ENCODE measurements around the gene NECTIN2.

DNA sequence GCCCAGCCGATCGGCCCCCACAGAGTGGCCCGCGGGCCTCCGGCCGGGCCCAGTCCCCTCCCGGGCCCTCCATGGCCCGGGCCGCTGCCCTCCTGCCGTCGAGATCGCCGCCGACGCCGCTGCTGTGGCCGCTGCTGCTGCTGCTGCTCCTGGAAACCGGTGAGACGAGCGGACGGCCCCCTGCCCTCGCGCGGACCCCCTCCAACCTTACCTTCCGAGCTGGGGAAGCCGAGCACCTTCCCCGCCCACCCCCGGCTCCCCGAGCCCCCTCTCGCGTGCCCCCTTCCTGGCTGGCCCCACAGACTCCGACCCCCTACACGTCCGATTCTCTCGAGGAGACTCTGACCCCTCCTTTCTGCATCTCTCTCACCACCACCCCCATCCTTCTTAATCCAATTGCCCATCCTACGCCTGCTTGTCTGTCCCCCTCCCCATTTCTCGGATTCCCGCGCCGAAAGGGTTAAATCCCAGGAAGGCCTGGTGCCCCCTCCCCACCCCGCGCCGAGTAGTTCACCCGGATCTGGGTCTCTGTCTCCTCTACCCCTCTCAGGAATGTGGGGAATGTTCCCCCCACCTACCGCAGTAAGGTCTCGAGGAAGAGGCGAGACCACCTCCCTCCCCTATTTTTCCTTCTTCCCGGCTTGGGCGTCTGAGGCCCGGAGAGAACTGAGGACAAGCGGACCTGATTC is 502 bp downstream of the NECTIN2 start:
- TF ChIP-seq, protein P1, sequence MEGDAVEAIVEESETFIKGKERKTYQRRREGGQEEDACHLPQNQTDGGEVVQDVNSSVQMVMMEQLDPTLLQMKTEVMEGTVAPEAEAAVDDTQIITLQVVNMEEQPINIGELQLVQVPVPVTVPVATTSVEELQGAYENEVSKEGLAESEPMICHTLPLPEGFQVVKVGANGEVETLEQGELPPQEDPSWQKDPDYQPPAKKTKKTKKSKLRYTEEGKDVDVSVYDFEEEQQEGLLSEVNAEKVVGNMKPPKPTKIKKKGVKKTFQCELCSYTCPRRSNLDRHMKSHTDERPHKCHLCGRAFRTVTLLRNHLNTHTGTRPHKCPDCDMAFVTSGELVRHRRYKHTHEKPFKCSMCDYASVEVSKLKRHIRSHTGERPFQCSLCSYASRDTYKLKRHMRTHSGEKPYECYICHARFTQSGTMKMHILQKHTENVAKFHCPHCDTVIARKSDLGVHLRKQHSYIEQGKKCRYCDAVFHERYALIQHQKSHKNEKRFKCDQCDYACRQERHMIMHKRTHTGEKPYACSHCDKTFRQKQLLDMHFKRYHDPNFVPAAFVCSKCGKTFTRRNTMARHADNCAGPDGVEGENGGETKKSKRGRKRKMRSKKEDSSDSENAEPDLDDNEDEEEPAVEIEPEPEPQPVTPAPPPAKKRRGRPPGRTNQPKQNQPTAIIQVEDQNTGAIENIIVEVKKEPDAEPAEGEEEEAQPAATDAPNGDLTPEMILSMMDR (IDR thresholded peaks at IDR 0.05): no peak
- TF ChIP-seq EZH2phosphoT487 (IDR thresholded peaks at IDR 0.05): no peak
- TF ChIP-seq EZH2 (IDR thresholded peaks at IDR 0.05): no peak
